H9 (cell line): Measurements from ENCODE around the gene RNASE7. TPM values are rescaled to one million over a fixed set of nuclear protein-coding genes. Genes with fewer than 3 reads are reported as not detected.

Source experiments
- DNase-seq: peaks from one replicate; pipeline ENCODE4 v3.0.0-alpha.2; 2017
- H2AFZ ChIP-seq: one replicate; pipeline ENCODE4 v1.6.1; 2013; ENCODE audit warnings: mild to moderate bottlenecking, low read length, control low read depth, moderate library complexity
- H2AK5ac ChIP-seq: 2 replicates; pipeline ENCODE4 v1.6.1; 2013; ENCODE audit warnings: low read length, control low read depth, mixed read lengths; ENCODE audit not compliant: insufficient read length
- H2BK120ac ChIP-seq: one replicate; pipeline ENCODE4 v1.6.1; 2013; ENCODE audit warnings: low read depth, mild to moderate bottlenecking, low read length, control low read depth, inconsistent platforms; ENCODE audit not compliant: poor library complexity, severe bottlenecking
- H2BK12ac ChIP-seq: 2 replicates; pipeline ENCODE4 v1.6.1; 2013; ENCODE audit warnings: low read length, control low read depth, mixed read lengths, low read depth; ENCODE audit not compliant: insufficient read length
- H2BK15ac ChIP-seq: 2 replicates; pipeline ENCODE4 v1.6.1; 2013; ENCODE audit warnings: low read depth, low read length, control low read depth
- H2BK20ac ChIP-seq: one replicate; pipeline ENCODE4 v1.6.1; 2013; ENCODE audit warnings: low read depth, mild to moderate bottlenecking, low read length, control low read depth, inconsistent platforms; ENCODE audit not compliant: poor library complexity, severe bottlenecking
- H2BK5ac ChIP-seq: 2 replicates; pipeline ENCODE4 v1.6.1; 2013; ENCODE audit warnings: low read length, control low read depth, mixed read lengths; ENCODE audit not compliant: insufficient read length
- H3K14ac ChIP-seq: 2 replicates; pipeline ENCODE4 v1.6.1; 2013; ENCODE audit warnings: low read length, control low read depth; ENCODE audit not compliant: insufficient read depth
- H3K18ac ChIP-seq: 2 replicates; pipeline ENCODE4 v1.6.1; 2013; ENCODE audit warnings: low read depth, mild to moderate bottlenecking, mixed read lengths, low read length, control low read depth; ENCODE audit not compliant: insufficient read length
- H3K23ac ChIP-seq: 2 replicates; pipeline ENCODE4 v1.6.1; 2013; ENCODE audit warnings: low read length, control low read depth, mixed read lengths, low read depth; ENCODE audit not compliant: insufficient read length
- H3K23me2 ChIP-seq: 2 replicates; pipeline ENCODE4 v1.6.1; 2013; ENCODE audit warnings: low read depth, mild to moderate bottlenecking, mixed read lengths, low read length, control low read depth; ENCODE audit not compliant: insufficient read length, poor library complexity, severe bottlenecking
- H3K27ac ChIP-seq: 2 replicates; pipeline ENCODE4 v1.5.1; 2013; ENCODE audit warnings: low read length, control low read depth, mixed read lengths, low read depth; ENCODE audit not compliant: insufficient read length
- H3K27me3 ChIP-seq: 2 replicates; pipeline ENCODE4 v1.6.1; 2013; ENCODE audit warnings: low read length, control low read depth, inconsistent platforms; ENCODE audit not compliant: insufficient read depth
- H3K4ac ChIP-seq: 2 replicates; pipeline ENCODE4 v1.6.1; 2013; ENCODE audit warnings: low read depth, mild to moderate bottlenecking, control low read depth, inconsistent platforms, low read length, moderate library complexity
- H3K4me1 ChIP-seq: 2 replicates; pipeline ENCODE4 v1.6.1; 2013; ENCODE audit warnings: low read length, control low read depth, inconsistent platforms; ENCODE audit not compliant: insufficient read depth
- H3K4me2 ChIP-seq: 2 replicates; pipeline ENCODE4 v1.6.1; 2013; ENCODE audit warnings: low read length, control low read depth, mixed read lengths; ENCODE audit not compliant: insufficient read length, insufficient read depth
- H3K56ac ChIP-seq: 2 replicates; pipeline ENCODE4 v1.6.1; 2013; ENCODE audit warnings: low read depth, mild to moderate bottlenecking, mixed read lengths, low read length, control low read depth; ENCODE audit not compliant: insufficient read length
- H3K79me1 ChIP-seq: 2 replicates; pipeline ENCODE4 v1.6.1; 2013; ENCODE audit warnings: low read depth, mild to moderate bottlenecking, moderate library complexity, low read length, control low read depth, inconsistent platforms; ENCODE audit not compliant: insufficient read depth, poor library complexity, severe bottlenecking
- H3K79me2 ChIP-seq: 2 replicates; pipeline ENCODE4 v1.6.1; 2013; ENCODE audit warnings: low read length, control low read depth, inconsistent platforms; ENCODE audit not compliant: insufficient read depth
- H3K9ac ChIP-seq: 2 replicates; pipeline ENCODE4 v1.6.1; 2013; ENCODE audit warnings: low read length, control low read depth, mixed read lengths; ENCODE audit not compliant: insufficient read length; ENCODE audit errors: extremely low read depth
- H3K9me3 ChIP-seq: one replicate; pipeline ENCODE4 v1.6.1; 2013; ENCODE audit warnings: low read depth, low read length, inconsistent platforms; ENCODE audit not compliant: control insufficient read depth
- H3T11ph ChIP-seq: one replicate; pipeline ENCODE4 v1.6.1; 2013; ENCODE audit warnings: mild to moderate bottlenecking, low read length, control low read depth, inconsistent platforms
- H4K20me1 ChIP-seq: one replicate; pipeline ENCODE4 v1.6.1; 2013; ENCODE audit not compliant: control insufficient read depth, insufficient read length, insufficient read depth
- H4K5ac ChIP-seq: 2 replicates; pipeline ENCODE4 v1.6.1; 2013; ENCODE audit warnings: low read depth, mild to moderate bottlenecking, mixed read lengths, low read length, control low read depth; ENCODE audit not compliant: insufficient read length
- H4K8ac ChIP-seq: replicated peaks from 2 replicates; pipeline ENCODE4 v1.6.1; 2013; ENCODE audit warnings: low read length, control low read depth, mixed read lengths, low read depth; ENCODE audit not compliant: insufficient read length
- H4K91ac ChIP-seq: 2 replicates; pipeline ENCODE4 v1.6.1; 2013; ENCODE audit warnings: low read depth, mild to moderate bottlenecking, moderate library complexity, mixed read lengths, low read length, control low read depth; ENCODE audit not compliant: insufficient read length
- H3K27ac Mint-ChIP-seq, 3 experiments: 2 replicates in 2 of 3; 3 replicates in 1 of 3; pipeline ENCODE4 v1.8.0; 2020 to 2021; ENCODE audit warnings: mixed read lengths in 3 of 3, mild to moderate bottlenecking in 1 of 3, moderate library complexity in 1 of 3
- H3K27me3 Mint-ChIP-seq: 2 replicates; pipeline ENCODE4 v1.8.0; 2021; ENCODE audit warnings: low read depth, mild to moderate bottlenecking, moderate library complexity, mixed read lengths
- H3K36me3 Mint-ChIP-seq, 3 experiments: 2 replicates in 2 of 3; 3 replicates in 1 of 3; pipeline ENCODE4 v1.8.0; 2020 to 2021; ENCODE audit warnings: low read depth in 3 of 3, mixed read lengths in 3 of 3; ENCODE audit not compliant: insufficient read depth in 1 of 3
- H3K4me1 Mint-ChIP-seq, 2 experiments: 2 replicates each; pipeline ENCODE4 v1.8.0; 2020; ENCODE audit warnings: mixed read lengths in 2 of 2
- H3K4me3 Mint-ChIP-seq, 2 experiments: 2 replicates in 1 of 2; 3 replicates in 1 of 2; pipeline ENCODE4 v1.8.0; 2020 to 2021; ENCODE audit warnings: mild to moderate bottlenecking in 2 of 2, mixed read lengths in 2 of 2, moderate library complexity in 1 of 2
- H3K9me3 Mint-ChIP-seq, 2 experiments: 2 replicates in 1 of 2; 3 replicates in 1 of 2; pipeline ENCODE4 v1.8.0; 2020; ENCODE audit warnings: mild to moderate bottlenecking in 2 of 2, mixed read lengths in 2 of 2, moderate library complexity in 1 of 2
- CTCF ChIP-seq: fragments of 200-600 bp; sonication (generic); conservative IDR thresholded peaks from 3 replicates; pipeline ENCODE4 v1.8.0; 2021; ENCODE audit warnings: antibody characterized with exemption, mild to moderate bottlenecking
- WGBS: extraction: QIAGEN DNeasy Blood & Tissue Kit; methylation state at CpG from one replicate; pipeline ENCODE4 v1.1.7; 2013; ENCODE audit warnings: missing lambda C conversion rate, low lambda C conversion rate, mixed read lengths; ENCODE audit not compliant: insufficient read length; ENCODE audit errors: extremely low coverage; 5-methylcytosine and 5-hydroxymethylcytosine counted together
- total RNA-seq: library from RNA; stranded (reverse); gene quantifications from 2 replicates; pipeline ENCODE4 v1.2.1, GENCODE V29; 2021

Gene RNASE7
- total RNA-seq, 1 experiment from 2014 or later: not detected

GRCh38 chr14:21061347-21061668 is 19.1 kb downstream of the RNASE7 start:
- H3K27ac Mint-ChIP-seq: no peak overlapping the region

More at GRCh38 chr14:21061347-21061668, 19.1 kb downstream of the RNASE7 start:
- no peak overlapping the region for H3K4ac ChIP-seq
- no CpG with 5 or more reads among the region's 3 CpGs for WGBS
- H3K79me1 ChIP-seq: no peaks in the 10 kb centered on the region
- H3K23me2 ChIP-seq: no peaks in the 10 kb centered on the region
- no peak overlapping the region for H3K27ac ChIP-seq
- no peak overlapping the region for H2BK120ac ChIP-seq
- H3K9ac ChIP-seq: no peak overlapping the region
- H4K8ac ChIP-seq: no peak overlapping the region
- H3K9me3 ChIP-seq: no peaks in the 10 kb centered on the region
- Mint-ChIP-seq H3K4me1 (peaks cover 9% of the 10 kb centered on the region in 2 experiments), H3K27me3 (peaks cover 5% of the 10 kb centered on the region), H3K4me3 (no peak overlapping the region), H3K36me3 (no peaks in the 10 kb centered on the region), H3K9me3 (no peaks in the 10 kb centered on the region)
- no peak overlapping the region for H3K23ac ChIP-seq
- no peak overlapping the region for H2AK5ac ChIP-seq
- H2BK12ac ChIP-seq: no peak overlapping the region
- H2BK20ac ChIP-seq: no peak overlapping the region
- no peaks in the 10 kb centered on the region for H4K20me1 ChIP-seq
- H3K4me2 ChIP-seq: no peak overlapping the region
- H2AFZ ChIP-seq: no peak overlapping the region
- no peak overlapping the region for H3T11ph ChIP-seq
- no peaks in the 10 kb centered on the region for H3K27me3 ChIP-seq
- no peaks in the 10 kb centered on the region; the same call in 1 of the 2 replicates for H3K4me1 ChIP-seq
- no peak overlapping the region for H4K5ac ChIP-seq
- H3K79me2 ChIP-seq: no peaks in the 10 kb centered on the region
- no peak overlapping the region for H2BK5ac ChIP-seq
- no peak overlapping the region for H3K56ac ChIP-seq
- H2BK15ac ChIP-seq: no peak overlapping the region
- H4K91ac ChIP-seq: no peak overlapping the region
- TF ChIP-seq CTCF: no peak
- no peak for DNase-seq
- no peak overlapping the region for H3K14ac ChIP-seq
- H3K18ac ChIP-seq: no peak overlapping the region
